HG03196 (cell line): ENCODE data around the gene IL1RAPL2.
"Not testable (repeated sequence)": the region's sequence is repeated elsewhere in the genome, so short reads cannot be mapped to it uniquely, and the experiment has no call there.

ENCODE experiments used
- ATAC-seq: cut with Tn5 transposase; IDR thresholded peaks from one replicate; pipeline ENCODE4 v1.9.1; 2021; ENCODE audit not compliant: unreplicated experiment

Gene IL1RAPL2

DNA sequence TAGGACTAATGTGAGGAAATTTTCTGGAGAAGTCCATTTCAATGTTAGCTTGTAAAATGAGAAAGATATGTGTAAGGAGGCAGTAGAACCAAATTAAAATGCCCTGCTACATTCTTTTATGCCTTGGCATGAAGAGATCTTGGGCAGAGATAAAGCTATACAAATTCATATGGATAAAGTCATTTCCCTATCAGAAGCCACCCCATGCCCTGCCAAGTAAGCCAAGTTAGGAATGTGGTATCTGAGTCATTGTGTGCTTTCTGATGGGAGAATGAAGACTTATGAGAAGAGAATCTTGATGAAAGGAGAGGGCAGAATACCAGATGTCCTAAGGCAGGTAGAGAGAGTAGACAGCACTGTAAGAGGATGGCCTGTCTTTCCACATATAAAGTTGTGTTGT, 570.8 kb downstream of the IL1RAPL2 start:
- no peak for ATAC-seq

DNA sequence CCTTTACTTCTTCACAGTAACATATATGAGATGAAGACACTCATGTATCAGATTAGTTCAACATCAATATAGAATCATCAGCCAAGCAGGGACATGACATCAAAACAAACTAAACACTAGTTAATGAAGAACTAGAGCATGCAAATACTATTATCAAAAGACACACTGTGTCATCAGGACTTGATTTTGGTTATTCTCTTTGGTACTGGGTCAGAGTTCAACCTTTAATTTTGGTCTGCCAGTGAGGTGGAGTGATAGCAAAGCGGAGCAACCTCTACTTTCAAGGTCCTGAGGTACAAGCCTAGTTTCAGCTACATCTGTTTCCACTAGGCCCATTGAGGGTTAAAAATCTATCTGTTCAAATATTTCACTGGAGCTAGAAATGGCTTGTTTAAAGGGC, 584.0 kb downstream of the IL1RAPL2 start:
- no peak for ATAC-seq

DNA sequence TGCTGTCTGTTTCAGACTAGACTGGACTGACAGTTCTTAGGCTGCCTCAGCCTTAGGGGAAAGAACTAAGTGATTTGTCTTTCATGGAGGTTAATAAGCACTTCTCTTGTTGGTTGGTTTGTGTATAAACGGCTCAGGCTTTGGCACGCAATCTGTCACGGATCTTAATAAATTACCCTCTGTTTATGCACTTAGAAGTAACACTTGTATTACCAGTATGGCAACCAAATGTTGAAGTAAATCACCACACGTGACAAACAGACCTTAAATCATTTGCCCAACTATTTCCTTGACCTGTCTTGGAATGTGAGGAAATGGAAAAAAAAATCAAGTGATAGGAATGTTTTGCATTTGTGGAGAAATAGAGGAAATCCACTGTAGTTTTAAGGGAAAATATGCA, 584.6 kb downstream of the IL1RAPL2 start:
- ATAC-seq: no peak

DNA sequence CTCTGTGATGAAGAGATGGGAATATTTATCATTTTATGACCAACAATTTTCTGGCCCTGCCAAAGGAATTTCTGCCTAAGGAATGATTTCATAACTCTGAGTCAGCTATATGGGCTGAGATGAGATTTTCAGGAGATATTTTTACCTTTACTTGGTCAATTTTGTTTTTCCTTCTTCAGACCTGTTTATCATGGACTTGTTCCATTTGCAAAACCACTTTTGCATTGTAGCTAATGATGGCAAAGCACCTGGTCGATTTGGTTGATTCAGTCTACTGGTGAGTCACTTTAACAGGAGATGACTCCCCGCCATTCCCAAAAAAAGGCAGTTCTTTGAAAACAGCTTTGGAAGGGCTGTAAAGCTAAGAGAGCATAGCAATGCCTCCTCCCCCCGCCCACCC, 601.2 kb downstream of the IL1RAPL2 start:
- ATAC-seq: no peak

DNA sequence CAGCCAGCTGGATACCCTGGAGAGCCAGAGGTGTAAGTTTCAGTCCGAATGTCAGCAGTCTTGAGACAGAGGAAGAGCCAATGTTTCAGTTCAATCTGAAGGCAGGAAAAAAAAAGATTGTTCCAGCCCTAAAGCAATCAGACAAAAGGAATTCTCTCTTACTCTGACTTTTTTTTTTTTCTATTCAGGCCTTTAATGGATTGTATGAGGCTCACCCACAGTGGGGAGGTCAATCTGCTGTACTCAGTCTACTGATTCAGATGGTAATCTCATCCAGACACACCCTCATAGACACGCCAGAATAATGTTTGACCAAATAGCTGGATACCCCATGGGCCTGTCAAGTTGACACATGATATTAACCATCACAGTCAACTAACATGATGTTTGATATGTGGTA, 602.6 kb downstream of the IL1RAPL2 start:
- ATAC-seq: no peak

DNA sequence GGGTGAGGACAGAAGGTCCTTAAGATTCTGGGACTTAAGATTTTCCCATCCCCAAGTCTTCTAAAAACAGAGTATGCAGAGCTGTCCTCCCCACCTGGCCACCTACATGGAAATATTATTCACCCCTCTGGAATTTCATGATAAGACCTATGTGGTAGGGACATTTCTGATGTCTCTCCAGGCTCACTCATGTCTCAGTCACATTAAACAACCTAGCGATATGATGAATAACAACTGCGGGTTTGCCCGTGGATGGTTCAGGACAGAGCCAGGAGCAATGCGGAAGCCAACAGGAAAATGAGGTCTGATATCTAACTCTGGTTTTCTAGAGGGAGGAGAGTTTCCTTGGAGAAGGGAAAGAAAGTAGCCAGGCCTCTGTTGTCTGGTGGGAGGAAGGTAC, 607.1 kb downstream of the IL1RAPL2 start:
- no peak for ATAC-seq

DNA sequence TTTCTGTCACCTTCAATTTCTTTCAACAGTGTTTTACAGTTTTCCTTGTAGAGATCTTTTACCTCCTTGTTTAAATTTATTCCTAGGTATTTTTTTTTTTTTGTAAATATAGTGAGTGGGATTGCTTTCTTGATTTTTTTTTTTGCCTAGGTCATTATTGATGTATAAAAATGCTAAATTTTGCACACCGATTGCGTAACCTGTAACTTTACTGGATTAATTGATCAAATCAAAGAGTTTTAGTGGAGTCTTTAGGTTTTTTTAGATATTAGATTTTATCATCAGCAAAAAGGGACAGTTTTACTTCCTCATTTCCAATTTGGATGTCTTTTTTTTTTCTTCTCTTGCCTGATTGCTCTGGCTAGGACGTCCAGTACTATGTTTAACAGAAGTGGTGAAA, 613.6 kb downstream of the IL1RAPL2 start:
- ATAC-seq: no peak

DNA sequence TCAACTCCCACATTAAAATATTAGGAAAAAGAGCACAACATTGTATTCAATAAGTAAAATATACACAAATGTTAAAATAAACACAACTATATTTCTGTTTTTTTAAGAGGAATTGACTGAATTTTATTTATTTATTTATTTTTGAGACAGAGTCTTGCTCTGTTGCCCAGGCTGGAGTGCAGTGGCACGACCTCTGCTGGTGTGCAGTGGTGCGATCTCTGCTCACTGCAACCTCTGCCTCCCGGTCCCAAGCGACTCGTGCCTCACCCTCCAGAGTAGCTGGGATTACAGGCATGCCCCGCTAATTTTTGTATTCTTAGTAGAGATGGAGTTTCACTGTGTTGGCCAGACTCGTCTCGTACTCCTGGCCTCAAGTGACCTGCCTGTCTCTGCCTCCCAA, 623.1 kb downstream of the IL1RAPL2 start:
- ATAC-seq: no peak

DNA sequence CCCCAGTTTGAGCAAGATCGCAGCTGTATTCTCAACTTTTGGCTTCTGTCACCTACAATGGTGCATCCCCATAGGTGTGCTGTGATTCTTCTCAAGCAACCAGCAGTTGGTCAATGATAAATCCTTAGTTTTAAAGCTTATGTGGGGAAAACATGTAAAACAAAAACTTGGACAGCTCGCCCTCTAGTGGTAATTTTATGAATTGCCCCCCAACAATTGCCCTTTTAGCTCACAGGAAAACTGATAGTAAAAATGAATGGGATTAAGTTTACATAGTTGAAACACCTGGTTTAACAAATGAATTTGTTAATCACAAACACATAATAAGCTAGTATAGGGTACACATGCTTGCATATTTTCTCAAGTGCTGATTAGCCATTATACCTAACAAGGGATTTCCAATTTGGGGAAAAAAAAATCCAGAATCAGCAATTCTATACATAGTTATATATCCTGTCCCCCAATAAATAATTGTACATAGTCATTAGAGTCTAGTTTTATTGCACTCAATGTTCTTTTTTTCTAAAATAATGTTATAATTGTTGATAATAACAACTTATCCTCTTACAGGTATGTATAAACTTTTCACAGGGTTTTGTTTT, 624.4 kb downstream of the IL1RAPL2 start:
- ATAC-seq: no peak

DNA sequence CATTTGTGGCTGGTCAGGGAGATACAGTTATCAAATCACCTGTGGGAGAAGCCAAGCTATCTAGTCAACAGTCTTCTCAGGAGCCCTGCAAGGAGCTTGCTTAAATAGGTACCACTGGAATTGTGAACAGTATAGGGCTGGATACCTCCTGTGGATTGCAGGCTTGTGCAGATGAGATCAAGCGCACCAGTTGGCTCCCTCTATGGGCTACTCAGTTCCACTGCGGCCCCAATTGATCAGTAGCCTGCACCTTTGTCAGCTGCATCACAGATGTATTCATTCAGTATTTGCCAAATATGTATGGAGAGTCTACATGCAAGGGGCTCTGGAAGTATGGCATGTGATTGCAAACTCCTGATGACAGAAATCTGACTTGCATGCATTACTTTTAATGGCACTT, 625.9 kb downstream of the IL1RAPL2 start:
- ATAC-seq: no peak

DNA sequence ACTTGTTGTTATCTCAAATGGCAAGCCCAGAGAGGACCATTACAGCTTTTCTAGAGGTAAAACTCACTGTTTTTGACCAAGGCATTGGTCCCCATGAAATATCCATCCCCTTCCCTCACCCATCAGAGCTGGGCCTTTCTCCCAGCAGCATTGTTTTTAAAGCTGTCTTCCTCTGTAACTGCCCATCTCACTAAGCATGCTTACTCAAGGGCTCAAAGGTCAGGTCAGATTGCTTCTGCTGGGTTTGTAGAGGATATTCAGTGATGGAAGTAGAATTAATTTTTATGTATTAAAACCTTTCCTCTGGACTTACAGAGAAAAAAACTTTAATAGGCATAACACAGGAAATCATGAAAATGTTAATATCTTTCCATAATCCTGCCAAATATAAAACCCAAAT, 643.4 kb downstream of the IL1RAPL2 start:
- ATAC-seq: no peak

DNA sequence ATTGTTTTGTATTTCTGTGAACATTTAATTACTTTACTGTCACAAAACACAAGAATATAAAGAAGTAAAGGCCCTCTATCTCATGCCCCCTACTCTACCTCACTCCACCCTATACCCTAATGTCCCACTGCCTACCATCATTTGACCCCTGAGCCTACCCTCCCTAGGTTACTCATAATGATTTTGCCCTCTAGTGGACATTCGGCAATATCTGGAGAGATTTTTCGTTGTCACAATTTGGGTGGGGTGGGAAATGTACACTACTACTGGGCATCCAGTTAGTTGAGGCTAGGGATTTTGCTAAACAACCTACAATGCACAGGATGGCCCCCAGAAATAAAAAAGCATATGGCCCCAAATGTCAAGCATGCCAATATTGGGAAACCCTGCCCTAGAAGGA, 644.3 kb downstream of the IL1RAPL2 start:
- no peak for ATAC-seq

DNA sequence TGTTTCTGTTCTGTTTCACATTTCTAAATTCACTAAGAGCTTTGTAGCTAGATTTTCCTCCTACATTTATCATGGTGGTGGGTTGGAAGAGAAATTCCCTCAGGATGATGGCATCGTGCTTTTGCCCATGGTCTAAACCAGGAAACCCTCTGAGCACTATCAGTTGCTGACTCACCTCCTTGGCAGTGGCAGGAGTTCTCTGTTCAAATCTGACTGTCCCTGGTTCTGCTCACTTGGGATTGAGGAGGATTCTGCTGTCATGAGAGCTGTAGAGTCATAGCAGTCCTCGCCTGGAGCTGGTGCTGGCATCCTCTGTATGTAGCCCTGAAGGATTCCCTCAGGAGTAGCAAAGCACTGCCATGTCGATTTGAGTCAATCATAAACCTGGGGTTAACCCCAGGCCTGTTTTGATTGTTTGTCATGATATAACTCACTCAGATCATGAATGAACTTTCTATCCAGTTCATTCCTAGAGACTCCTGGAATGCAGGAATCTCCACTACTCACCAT, 645.1 kb downstream of the IL1RAPL2 start:
- no peak for ATAC-seq

DNA sequence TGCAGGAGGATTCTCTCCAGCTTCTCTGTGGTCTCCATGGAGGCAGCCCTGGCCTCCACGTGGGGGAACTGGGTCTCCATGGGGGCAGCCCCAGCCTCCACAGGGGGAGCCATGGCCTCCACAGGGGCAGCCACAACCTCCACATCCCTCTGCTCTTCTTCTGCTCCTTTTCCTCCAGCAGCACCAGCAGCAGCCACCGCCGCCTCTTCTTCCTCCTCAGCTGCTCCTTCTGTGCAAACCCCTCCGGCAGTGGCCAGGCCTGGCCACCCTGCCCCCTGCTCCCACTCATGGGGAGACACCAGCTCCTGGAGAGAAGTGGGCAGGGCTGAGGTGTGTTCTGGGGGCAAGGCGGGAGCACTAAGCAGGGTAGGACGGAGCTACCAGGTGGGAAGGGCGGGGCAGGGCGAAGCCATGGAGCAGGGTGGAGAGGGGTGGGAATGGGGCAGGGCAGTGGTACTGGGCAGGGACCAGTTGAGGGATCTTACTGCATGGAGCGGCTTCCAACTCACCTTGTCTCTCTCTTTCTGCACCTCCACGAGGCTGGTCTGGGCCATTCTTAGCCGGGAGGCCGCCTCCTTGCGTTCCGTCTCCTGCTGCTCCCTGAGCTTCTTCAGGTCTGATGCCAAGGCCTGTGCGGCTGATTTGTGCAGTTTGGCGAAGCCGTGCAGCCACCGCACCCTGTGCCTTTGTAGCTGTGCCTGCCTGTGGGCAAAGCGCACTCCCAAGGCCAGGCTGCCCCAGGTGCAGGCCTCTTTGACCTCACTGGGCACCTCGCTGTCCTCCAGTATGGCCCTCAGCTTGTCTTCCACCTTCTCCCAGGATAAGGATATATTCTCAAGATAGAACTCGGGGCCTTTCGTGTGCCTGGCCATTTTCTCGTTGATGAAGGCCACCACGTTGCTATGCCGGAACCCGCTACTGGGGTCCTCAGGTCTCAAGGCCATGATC, 653.7 kb downstream of the IL1RAPL2 start:
- no peak for ATAC-seq

DNA sequence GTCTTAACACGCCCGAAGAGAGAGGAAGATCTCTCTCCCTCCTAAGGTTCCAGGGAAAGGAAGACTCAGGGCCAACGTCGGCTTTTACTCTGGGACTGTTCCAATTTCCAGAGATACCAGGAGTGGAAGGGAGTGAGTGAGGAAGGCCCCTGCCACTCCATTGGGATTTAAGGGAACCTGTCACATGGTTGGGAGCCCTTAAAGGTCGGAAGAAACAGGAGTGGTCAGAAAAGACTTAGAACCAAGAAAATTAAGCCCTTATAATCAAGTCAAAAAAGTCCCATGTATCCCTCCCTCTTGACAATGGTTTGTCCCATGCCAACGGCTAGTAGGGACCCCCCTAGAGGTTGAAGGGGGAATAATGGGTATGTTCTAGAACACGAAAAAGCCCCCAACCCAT, 654.6 kb downstream of the IL1RAPL2 start, which contains the start of gene TEX13A:
Gene TEX13A (minus strand): TSS at position 59 of the 400 bp plus-strand sequence. CDS start 297 bp downstream, outside the sequence.
- ATAC-seq: no peak

DNA sequence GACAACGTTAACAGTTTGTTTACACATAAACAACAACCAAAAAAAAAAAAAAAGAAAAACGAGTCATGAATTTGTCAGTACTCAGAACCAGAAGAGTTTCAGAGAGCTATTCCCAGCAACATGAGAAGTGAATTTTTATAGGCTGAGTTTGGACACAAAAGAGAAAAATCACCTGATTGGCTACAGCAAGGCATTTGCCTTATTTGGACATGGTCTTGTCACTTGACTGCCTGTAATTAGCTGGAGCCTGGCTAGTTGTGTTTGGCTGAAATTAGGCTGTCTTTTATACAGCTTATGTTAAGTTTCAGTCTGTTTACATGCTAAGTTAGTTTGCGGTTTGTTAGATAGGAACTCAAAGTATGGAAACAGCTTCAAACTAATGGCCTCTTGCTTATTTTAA, 655.4 kb downstream of the IL1RAPL2 start:
- ATAC-seq: no peak

DNA sequence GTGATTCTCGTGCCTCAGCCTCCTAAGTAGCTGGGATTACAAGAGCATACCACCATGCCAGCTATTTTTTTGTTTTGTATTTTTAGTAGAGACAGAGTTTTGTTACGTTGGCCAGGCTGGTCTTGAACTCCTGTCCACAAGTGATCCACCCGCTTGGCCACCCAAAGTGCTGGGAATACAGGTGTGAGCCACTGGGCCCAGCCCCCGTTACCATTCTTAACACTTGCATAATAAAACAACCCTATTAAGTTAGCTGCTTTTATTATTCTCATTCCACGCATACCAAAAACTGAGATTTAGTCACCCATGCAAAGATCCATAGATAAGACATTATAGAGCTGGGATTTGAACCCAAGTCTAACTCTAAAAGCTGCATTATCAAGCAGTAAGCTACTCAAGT, 660.5 kb downstream of the IL1RAPL2 start:
- no peak for ATAC-seq

DNA sequence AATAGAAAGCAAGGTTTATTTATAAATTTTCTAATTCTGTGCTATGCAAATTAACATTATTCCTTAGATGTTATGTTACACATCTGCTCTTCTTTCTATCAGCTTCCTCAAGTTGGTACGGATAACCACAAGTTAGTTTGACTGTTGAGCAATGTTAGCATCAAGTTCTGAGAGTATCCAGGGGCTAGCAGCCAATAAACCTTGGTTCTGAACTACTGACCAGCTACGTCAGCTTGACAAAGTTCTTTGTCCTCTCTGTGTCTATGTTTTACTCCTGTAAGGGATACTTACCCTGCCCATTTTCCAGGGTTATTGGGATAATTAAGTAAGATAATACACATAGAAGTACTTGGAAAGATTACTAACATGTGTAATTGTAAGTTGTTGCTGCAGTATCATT, 662.6 kb downstream of the IL1RAPL2 start:
- ATAC-seq: no peak

DNA sequence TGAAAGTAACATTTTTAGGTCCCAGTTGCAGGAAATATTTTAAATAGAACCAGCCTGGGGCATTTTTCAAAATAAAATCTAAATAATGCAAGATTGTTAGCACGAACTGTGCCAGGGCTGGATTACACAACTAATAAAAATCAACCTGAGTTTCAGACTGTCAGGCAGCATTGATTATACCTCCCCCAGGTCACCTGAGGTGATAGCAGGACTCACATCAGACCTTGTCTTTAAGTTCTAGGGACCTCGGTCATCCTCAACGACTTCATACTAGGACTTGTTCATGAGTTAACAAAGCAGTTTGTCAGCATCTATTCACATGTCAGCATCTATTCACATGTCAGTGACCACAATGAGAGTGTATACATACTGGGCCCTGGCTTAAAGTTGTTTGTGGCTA, 663.1 kb downstream of the IL1RAPL2 start:
- ATAC-seq: no peak

DNA sequence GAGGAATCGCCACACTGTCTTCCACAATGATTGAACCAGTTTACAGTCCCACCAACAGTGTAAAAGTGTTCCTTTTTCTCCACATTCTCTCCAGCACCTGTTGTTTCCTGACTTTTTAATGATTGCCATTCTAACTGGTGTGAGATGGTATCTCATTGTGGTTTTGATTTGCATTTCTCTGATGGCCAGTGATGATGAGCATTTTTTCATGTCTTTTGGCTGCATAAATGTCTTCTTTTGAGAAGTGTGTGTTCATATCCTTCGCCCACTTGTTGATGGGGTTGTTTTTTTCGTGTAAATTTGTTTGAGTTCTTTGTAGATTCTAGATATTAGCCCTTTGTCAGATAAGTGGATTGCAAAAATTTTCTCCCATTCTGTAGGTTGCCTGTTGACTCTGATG, 671.4 kb downstream of the IL1RAPL2 start:
- not testable (repeated sequence) for ATAC-seq

DNA sequence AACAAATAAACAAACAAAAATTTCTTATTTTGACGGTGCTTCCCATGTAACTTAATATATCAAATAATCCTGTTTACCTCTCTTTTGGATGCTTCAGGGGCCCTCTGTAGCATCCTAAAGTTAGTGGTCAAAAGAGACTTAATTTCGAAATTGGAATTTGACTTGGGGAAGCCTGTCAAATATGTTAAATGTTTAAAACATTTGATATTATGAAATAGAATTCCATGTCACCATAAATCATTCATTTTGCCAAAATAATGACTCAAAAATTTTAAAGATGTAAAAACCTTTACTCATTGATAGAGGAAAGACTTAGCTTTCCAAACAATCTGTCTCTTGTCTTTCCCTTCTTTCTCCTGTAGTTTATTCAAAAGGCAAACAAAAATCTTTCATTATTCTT, 675.1 kb downstream of the IL1RAPL2 start:
- no peak for ATAC-seq
